Activated CD4-positive, alpha-beta T cell treated with anti-CD3 and anti-CD28 coated beads, Interleukin-2, Interleukin-4, amounts not matched to agents 100 ng/mL and 50 ng/mL, durations not matched to agents 16 hours and 8 hours (primary cell): ENCODE results near the gene SLC19A2.
"Not testable (repeated sequence)": the region's sequence is repeated elsewhere in the genome, so short reads cannot be mapped to it uniquely, and the experiment has no call there.

Experiments
- DNase-seq: peaks from one replicate; pipeline ENCODE4 v3.0.0-alpha.2; 2020; ENCODE audit warnings: low spot score

Gene SLC19A2

GRCh38 chr1:169485431-169486280 lies at the start of gene SLC19A2:
SLC19A2 (minus strand) TSS chr1:169485944; CDS start chr1:169485766, 178 bp downstream.
- DNase-seq = peak; percentile 97

- no peak for DNase-seq
Observed at GRCh38 chr1:169534653-169535052, 48.9 kb upstream of the SLC19A2 start.

- not testable (repeated sequence) for DNase-seq
Observed at GRCh38 chr1:169533528-169534190, 47.9 kb upstream of the SLC19A2 start.

GRCh38 chr1:169530448-169530847 lies 44.7 kb upstream of the SLC19A2 start:
- no peak for DNase-seq

- DNase-seq = peak; percentile 16
Observed at GRCh38 chr1:169529068-169529642, 43.4 kb upstream of the SLC19A2 start.

GRCh38 chr1:169528215-169529067 lies 42.7 kb upstream of the SLC19A2 start:
- DNase-seq = no peak

- no peak for DNase-seq
Observed at GRCh38 chr1:169527451-169528214, 41.9 kb upstream of the SLC19A2 start.

- no peak for DNase-seq
Observed at GRCh38 chr1:169527001-169527400, 41.3 kb upstream of the SLC19A2 start.

- no peak for DNase-seq
Observed at GRCh38 chr1:169526120-169526832, 40.5 kb upstream of the SLC19A2 start.

- no peak for DNase-seq
Observed at GRCh38 chr1:169525391-169525790, 39.6 kb upstream of the SLC19A2 start.

GRCh38 chr1:169523904-169524303 lies 38.2 kb upstream of the SLC19A2 start:
- no peak for DNase-seq

GRCh38 chr1:169521226-169521625 lies 35.5 kb upstream of the SLC19A2 start:
- DNase-seq = no peak

- no peak for DNase-seq
Observed at GRCh38 chr1:169517558-169518186, 31.9 kb upstream of the SLC19A2 start.

- DNase-seq = no peak
Observed at GRCh38 chr1:169515641-169516040, 29.9 kb upstream of the SLC19A2 start.

- no peak for DNase-seq
Observed at GRCh38 chr1:169514566-169515270, 29.0 kb upstream of the SLC19A2 start.

- no peak for DNase-seq
Observed at GRCh38 chr1:169513208-169513607, 27.5 kb upstream of the SLC19A2 start.

GRCh38 chr1:169511316-169512005 lies 25.7 kb upstream of the SLC19A2 start:
- no peak for DNase-seq

GRCh38 chr1:169510060-169510459 lies 24.3 kb upstream of the SLC19A2 start:
- no peak for DNase-seq

- no peak for DNase-seq
Observed at GRCh38 chr1:169509354-169509753, 23.6 kb upstream of the SLC19A2 start.
